ENCODE measurements around the gene ZSCAN9. TPM values are rescaled to one million over a fixed set of nuclear protein-coding genes. Genes with fewer than 3 reads are reported as not detected.

ZSCAN9 gene
- total and polyA plus RNA-seq, 7 donors, result 3.9 to 10.4 (median 6.4) TPM

DNA sequence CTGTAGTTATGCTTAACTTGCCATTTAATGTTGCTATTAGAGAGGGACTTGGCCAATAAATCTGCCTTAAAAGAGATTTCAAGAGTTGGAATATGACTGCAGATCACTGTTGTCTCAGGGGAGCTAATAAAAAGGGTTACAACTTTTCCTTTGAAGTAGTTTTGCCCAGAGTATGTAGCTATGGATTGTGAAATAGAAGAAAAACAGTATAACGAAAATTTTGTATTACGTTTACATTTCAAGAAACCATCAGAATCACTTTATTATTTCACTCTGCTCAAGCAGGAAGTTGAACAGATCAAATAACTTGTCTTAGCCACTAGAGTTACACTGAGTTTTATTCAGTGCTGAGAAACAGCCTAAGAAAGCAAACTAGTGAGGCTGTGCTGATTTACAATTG lies 38.8 kb downstream of the ZSCAN9 start:
- no peak for ATAC-seq
- no peaks in the 10 kb centered on the region for H3K27me3 ChIP-seq (ENCODE audit: insufficient read depth in 3 of 3, low read length in 2 of 3)
- intact Hi-C loops (cut with DNase I), result loop anchor here in 1 of 2 donors (5.0 kb wide), 1 partner anchor 83 kb away; the partner anchor contains the start of gene ZKSCAN3
- TF ChIP-seq, protein P1, sequence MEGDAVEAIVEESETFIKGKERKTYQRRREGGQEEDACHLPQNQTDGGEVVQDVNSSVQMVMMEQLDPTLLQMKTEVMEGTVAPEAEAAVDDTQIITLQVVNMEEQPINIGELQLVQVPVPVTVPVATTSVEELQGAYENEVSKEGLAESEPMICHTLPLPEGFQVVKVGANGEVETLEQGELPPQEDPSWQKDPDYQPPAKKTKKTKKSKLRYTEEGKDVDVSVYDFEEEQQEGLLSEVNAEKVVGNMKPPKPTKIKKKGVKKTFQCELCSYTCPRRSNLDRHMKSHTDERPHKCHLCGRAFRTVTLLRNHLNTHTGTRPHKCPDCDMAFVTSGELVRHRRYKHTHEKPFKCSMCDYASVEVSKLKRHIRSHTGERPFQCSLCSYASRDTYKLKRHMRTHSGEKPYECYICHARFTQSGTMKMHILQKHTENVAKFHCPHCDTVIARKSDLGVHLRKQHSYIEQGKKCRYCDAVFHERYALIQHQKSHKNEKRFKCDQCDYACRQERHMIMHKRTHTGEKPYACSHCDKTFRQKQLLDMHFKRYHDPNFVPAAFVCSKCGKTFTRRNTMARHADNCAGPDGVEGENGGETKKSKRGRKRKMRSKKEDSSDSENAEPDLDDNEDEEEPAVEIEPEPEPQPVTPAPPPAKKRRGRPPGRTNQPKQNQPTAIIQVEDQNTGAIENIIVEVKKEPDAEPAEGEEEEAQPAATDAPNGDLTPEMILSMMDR (IDR thresholded peaks at IDR 0.05), result no peak
- peaks cover 14% of the 10 kb centered on the region for H3K9me3 ChIP-seq
- peaks cover 0 to 2% of the 10 kb centered on the region in 2 donors for H3K36me3 ChIP-seq (ENCODE audit: insufficient read depth in 1 of 2, low read depth in 1 of 2)
- WGBS, 3 donors, result 46 to 60% (median 57%) methylated on average over 2 of the region's 2 CpGs
- DNase-seq, result no peak
- H3K4me1 ChIP-seq, result peaks cover 26% of the 10 kb centered on the region
- no peak overlapping the region for H3K4me3 ChIP-seq
- no peak overlapping the region for H3K27ac ChIP-seq

DNA sequence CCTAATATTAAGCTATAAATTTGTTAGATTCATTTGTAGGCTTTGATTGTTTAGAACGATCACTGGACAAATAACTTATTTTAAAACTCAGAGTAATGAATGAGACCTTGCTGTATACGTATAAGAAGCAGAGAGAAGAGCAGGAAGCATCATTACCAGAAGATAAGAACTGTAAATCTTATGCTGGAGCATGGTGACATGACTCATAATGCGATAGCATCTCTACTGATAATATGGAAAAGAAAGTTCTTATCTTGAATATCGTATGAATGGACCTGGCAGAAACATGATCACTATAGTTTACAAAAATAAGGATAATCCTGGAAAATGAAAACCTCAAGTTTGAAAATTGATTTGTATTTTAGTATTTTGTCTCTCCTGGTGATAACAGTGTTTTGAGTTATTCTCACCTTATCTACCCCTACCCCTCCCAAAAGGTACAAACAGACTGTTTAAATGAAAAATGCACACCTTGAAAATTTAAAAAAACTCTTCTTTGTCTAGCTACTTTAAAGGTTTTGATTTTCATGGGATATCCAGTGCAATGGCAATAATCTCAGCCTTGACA lies 39.8 kb downstream of the ZSCAN9 start:
- TF ChIP-seq, protein P1 (IDR thresholded peaks at IDR 0.05), result no peak
- no peak for DNase-seq
- peaks cover 7% of the 10 kb centered on the region for H3K9me3 ChIP-seq
- peaks cover 0 to 2% of the 10 kb centered on the region in 2 donors for H3K36me3 ChIP-seq (ENCODE audit: insufficient read depth in 1 of 2, low read depth in 1 of 2)
- no peak for ATAC-seq
- peaks cover 27% of the 10 kb centered on the region for H3K4me1 ChIP-seq
- no peaks in the 10 kb centered on the region for H3K27me3 ChIP-seq (ENCODE audit: insufficient read depth in 3 of 3, low read length in 2 of 3)
- H3K27ac ChIP-seq, result no peak overlapping the region
- H3K4me3 ChIP-seq, result no peak overlapping the region
- WGBS, 3 donors, result 66 to 70% (median 69%) methylated on average over 4 of the region's 4 CpGs
- intact Hi-C loops (cut with DNase I), result loop anchor here (5.0 kb wide), 3 partner anchors 82 to 128 kb away; partner anchors contain the start of gene ZKSCAN3 (in 1 of the 2)

DNA sequence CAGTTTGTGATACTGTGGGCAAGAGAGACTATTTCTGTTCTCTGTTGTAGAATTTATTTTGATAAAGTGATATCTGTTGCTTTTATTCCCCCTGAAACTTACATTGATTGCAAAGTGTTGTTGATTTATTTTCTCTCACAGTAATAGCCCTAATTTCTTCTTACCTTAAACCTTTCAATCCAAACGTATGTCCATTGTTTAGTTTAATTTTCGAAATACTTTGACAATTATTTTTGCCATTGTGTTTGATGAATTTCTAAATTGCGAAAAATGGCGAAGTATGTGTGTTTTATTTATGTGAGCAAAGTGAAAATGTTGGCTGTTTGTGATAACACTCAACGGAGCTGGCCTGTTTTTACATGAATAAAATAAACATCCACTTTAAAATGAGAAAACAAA lies 41.5 kb downstream of the ZSCAN9 start:
- Histone ChIP-seq H3K4me1 (peaks cover 27% of the 10 kb centered on the region), H3K27me3 (ENCODE audit: insufficient read depth in 3 of 3, low read length in 2 of 3) (no peaks in the 10 kb centered on the region), H3K27ac (peak overlapping the region; percentile 78), H3K9me3 (no peaks in the 10 kb centered on the region), H3K36me3 (ENCODE audit: insufficient read depth in 1 of 2, low read depth in 1 of 2) (peaks cover 2 to 7% of the 10 kb centered on the region in 2 donors), H3K4me3 (peak overlapping the region; percentile 77)
- WGBS, 3 donors, result 8 to 14% (median 12%) methylated on average over 5 of the region's 5 CpGs
- ATAC-seq, result no peak
- no peak for DNase-seq
- TF ChIP-seq, protein P1 (IDR thresholded peaks at IDR 0.05), result no peak
- intact Hi-C loops (cut with DNase I), result loop anchor here (2.0 to 5.0 kb wide), 3 partner anchors 14 to 129 kb away; partner anchors contain the start of gene ZKSCAN4 (in 1 of the 2)

DNA sequence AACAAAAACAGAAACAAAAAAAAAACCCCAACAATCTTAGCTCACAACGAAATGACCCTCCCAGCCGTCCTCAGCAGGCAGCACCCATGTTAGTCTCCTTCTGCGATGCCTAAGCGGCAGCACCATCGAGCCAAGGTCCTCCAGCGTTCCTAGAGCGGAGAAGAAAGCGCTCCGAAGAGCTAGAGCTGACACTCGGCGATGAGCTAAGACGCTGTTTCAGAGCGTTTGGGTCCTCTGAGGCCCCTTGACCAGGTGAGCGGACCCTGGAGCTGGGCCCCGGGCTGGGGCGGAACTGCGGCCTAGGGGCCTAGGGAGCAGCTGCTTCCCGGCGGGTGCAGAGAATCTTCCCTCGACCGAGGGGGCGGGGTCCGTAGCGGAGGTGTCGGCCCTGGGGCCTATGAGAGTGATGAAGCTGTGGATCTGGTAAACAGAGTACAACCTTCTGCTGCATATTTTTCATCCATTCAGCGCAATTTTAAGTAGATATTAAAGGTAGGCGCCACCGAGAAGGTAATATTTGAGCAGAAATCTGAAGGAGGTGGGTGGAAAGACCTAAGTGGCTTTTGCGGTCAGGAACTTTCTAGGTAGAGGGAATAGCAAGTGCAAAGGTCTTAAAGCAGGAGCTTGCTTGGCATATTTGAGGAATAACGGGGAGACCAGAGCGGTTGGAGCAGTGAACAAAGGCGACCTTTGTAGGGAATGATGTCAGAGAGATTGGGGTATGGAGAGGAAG lies 42.1 kb downstream of the ZSCAN9 start, which contains the start of gene ZSCAN26:
ZSCAN26 (plus strand) TSS at position 182 of the 733 bp plus-strand sequence. CDS start 4,777 bp downstream, outside the sequence.
- peak; percentile 88 to 93 for DNase-seq
- ATAC-seq, result peak; percentile 95 to 99 (median 97)
- no peaks in the 10 kb centered on the region for H3K9me3 ChIP-seq
- H3K4me3 ChIP-seq, result peak within 1 kb of the TSS; percentile 77
- peaks cover 27% of the 10 kb centered on the region for H3K4me1 ChIP-seq
- TF ChIP-seq, protein P1 (IDR thresholded peaks at IDR 0.05), result no peak
- H3K36me3 ChIP-seq (ENCODE audit: insufficient read depth in 1 of 2, low read depth in 1 of 2), result peaks cover 2 to 13% of the 10 kb centered on the region in 2 donors
- intact Hi-C loops (cut with DNase I), result loop anchor here (2.0 to 5.0 kb wide), 3 partner anchors 14 to 130 kb away; partner anchors contain the start of gene ZKSCAN4 (in 1 of the 2)
- no peaks in the 10 kb centered on the region for H3K27me3 ChIP-seq (ENCODE audit: insufficient read depth in 3 of 3, low read length in 2 of 3)
- H3K27ac ChIP-seq, result peak within 1 kb of the TSS; percentile 78
- 1% methylated on average over 32 of the region's 32 CpGs for WGBS, 3 donors
